GM12878 (cell line): ENCODE results near the gene RP2. TPM values are rescaled to one million over a fixed set of nuclear protein-coding genes. Genes with fewer than 3 reads are reported as not detected.
A peak's percentile ranks its signal among the peaks of the same experiment; 100 is the strongest.

Experiments used
- ASH2L ChIP-seq: fragments of 300-600, 200-600 bp; sonication (generic); IDR thresholded peaks from 2 replicates; pipeline ENCODE4 v1.6.1; 2017; ENCODE audit warnings: low read depth, mild to moderate bottlenecking, borderline replicate concordance
- BCL11A ChIP-seq: IDR thresholded peaks from 2 replicates; pipeline ENCODE4 v1.6.1; 2011; ENCODE audit warnings: low read depth, low read length
- CBX5 ChIP-seq: sonication (generic); IDR thresholded peaks from 2 replicates; pipeline ENCODE4 v1.6.1; 2016; ENCODE audit warnings: low read depth, moderate library complexity, mild to moderate bottlenecking, inconsistent platforms
- CHD2 ChIP-seq: IDR thresholded peaks from 2 replicates; pipeline ENCODE4 v1.6.1; 2011; ENCODE audit warnings: low read depth, low read length, improper control_type of control experiment, borderline replicate concordance
- EP300 ChIP-seq, 2 experiments: fragments of 150-350 bp in 1 of 2; IDR thresholded peaks; 2 replicates each; pipeline ENCODE4 v1.6.1; 2011 to 2012; ENCODE audit warnings: low read depth in 2 of 2, low read length in 2 of 2, borderline replicate concordance in 1 of 2, improper control_type of control experiment in 1 of 2, inconsistent platforms in 1 of 2; ENCODE audit not compliant: control insufficient read depth in 1 of 2
- ESRRA ChIP-seq: IDR thresholded peaks from 2 replicates; pipeline ENCODE4 v1.6.1; 2012; ENCODE audit warnings: mild to moderate bottlenecking, low read length, improper control_type of control experiment
- FOXK2 ChIP-seq: fragments of 450-650 bp; IDR thresholded peaks from 2 replicates; pipeline ENCODE4 v1.6.1; 2017; ENCODE audit warnings: mild to moderate bottlenecking, moderate library complexity
- HCFC1 ChIP-seq: fragments of 150-350 bp; IDR thresholded peaks from 2 replicates; pipeline ENCODE4 v1.6.1; 2014; ENCODE audit warnings: low read length
- IKZF1 ChIP-seq: fragments of 450-650 bp; conservative IDR thresholded peaks from 2 replicates; pipeline ENCODE4 v1.6.1; 2017; ENCODE audit warnings: antibody characterized with exemption, mild to moderate bottlenecking
- MEF2A ChIP-seq: IDR thresholded peaks from 2 replicates; pipeline ENCODE4 v1.6.1; 2011; ENCODE audit warnings: low read depth, mild to moderate bottlenecking, low read length, moderate library complexity; ENCODE audit not compliant: insufficient read depth
- NFIC ChIP-seq: IDR thresholded peaks from 2 replicates; pipeline ENCODE4 v1.6.1; 2012; ENCODE audit warnings: low read depth, mild to moderate bottlenecking, inconsistent platforms, low read length, moderate library complexity
- NR2C1 ChIP-seq: fragments of 450-650 bp; IDR thresholded peaks from 2 replicates; pipeline ENCODE4 v1.6.1; 2017; ENCODE audit warnings: antibody characterized with exemption, mild to moderate bottlenecking, moderate library complexity
- POU2F2 ChIP-seq: IDR thresholded peaks from 3 replicates; pipeline ENCODE4 v1.6.1; 2011; ENCODE audit warnings: low read depth, mild to moderate bottlenecking, low read length, borderline replicate concordance
- RFX5 ChIP-seq: IDR thresholded peaks from 2 replicates; pipeline ENCODE4 v1.6.1; 2011; ENCODE audit warnings: low read depth, low read length, improper control_type of control experiment
- SP1 ChIP-seq: IDR thresholded peaks from one replicate; pipeline ENCODE4 v1.6.1; 2011; ENCODE audit warnings: low read depth, low read length
- SREBF2 ChIP-seq: IDR thresholded peaks from 2 replicates; pipeline ENCODE4 v1.6.1; 2012; ENCODE audit warnings: mild to moderate bottlenecking, low read length
- ZNF384 ChIP-seq: IDR thresholded peaks from 2 replicates; pipeline ENCODE4 v1.6.1; 2012; ENCODE audit warnings: low read depth, mild to moderate bottlenecking, low read length, improper control_type of control experiment, borderline replicate concordance
- polyA plus RNA-seq, 11 experiments: library from polyadenylated mRNA; depleted of rRNA in 4 of 11; unstranded in 6 of 11; stranded (reverse) in 5 of 11; fragments of >200 nt; fragmentation: Nextera tagmentation in 4 of 11; fragmentation: Illumina TruSeq in 1 of 11; extraction: Ambion mirVana in 4 of 11; extraction: Trizol in 1 of 11; gene quantifications; 1 replicate in 1 of 11; 2 replicates in 10 of 11; pipeline versions ENCODE4 v1.2.1 to v1.2.3, GENCODE V29; 2011 to 2016; ENCODE audit warnings: inconsistent platforms in 2 of 11, missing spikeins in 2 of 11, low read depth in 1 of 11
- total RNA-seq, 4 experiments: library from RNA; depleted of rRNA in 3 of 4; stranded (reverse); fragments of >200 nt in 3 of 4; fragmentation: Illumina TruSeq in 1 of 4; extraction: Trizol in 1 of 4; gene quantifications; 2 replicates each; pipeline versions ENCODE4 v1.2.1 to v1.2.3, GENCODE V29; 2013 to 2021
- TF ChIP-seq, protein P1 (sequence below): IDR thresholded peaks from 2 replicates; pipeline ENCODE4 v1.6.1; 2011; ENCODE audit warnings: low read depth, mild to moderate bottlenecking, low read length, moderate library complexity, borderline replicate concordance; ENCODE audit errors: extremely low read depth
- TF ChIP-seq, protein P2 (sequence below): fragments of 450-650 bp; IDR thresholded peaks from 2 replicates; pipeline ENCODE4 v1.6.1; 2017; ENCODE audit warnings: mild to moderate bottlenecking, moderate library complexity
- TF ChIP-seq, protein P3 (sequence below): IDR thresholded peaks from 2 replicates; pipeline ENCODE4 v1.6.1; 2012; ENCODE audit warnings: low read depth, low read length, improper control_type of control experiment
- TF ChIP-seq, protein P4 (sequence below): IDR thresholded peaks from 2 replicates; pipeline ENCODE4 v1.6.1; 2011; ENCODE audit warnings: low read depth, low read length, improper control_type of control experiment, borderline replicate concordance
- TF ChIP-seq, protein P5 (sequence below): IDR thresholded peaks from 2 replicates; pipeline ENCODE4 v1.6.1; 2012; ENCODE audit warnings: low read length, inconsistent platforms

Gene RP2
- total and polyA plus RNA-seq, 10 of the 15 experiments (the other 5 are each of a cell fraction or from before 2014, with no cell fraction given): 3.5 to 11.0 (median 5.7) TPM

DNA sequence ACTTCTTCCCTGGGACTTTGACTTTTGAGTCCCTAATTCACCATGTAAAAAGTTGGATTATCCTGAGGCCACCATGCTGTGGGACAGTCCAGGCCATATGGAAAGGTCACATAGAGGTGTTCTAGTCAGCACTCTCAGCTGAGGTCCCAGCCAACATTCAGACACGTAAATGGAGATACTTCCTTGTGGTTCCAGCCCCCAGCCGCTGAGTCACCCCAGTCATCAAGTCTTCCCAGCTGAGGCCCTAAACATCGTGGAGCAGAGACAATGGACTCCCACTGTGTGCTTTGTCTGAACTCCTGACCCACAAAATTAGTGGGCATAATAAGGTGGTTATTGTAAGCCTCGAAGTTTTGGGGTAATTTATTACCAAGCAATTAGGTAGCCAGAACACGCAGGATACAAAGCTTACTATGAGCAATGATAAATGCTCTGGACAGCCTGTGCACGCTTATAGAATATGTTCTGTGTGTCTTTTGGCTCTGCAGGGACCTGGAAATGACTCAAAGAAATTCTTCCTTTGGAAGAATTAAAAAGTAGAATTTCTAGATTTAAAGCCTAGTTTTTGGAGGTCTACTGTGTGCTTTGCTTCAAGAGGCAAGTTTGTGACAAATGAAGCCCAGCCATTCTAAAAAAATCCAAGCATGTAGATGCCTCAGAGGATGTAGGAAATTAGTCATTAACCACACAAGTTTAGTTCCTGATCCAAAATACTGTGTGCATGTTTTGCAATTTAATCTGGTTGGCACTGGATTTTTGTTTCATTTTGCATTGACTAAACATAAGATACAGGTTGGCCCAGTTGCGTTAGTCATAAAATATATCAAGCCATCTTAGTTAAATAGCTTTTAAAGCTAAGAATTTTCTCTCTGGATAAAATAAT, 44.7 kb upstream of the RP2 start (continued):
- no peak for TF ChIP-seq HCFC1
- no peak for TF ChIP-seq ESRRA
- TF ChIP-seq, protein P1, sequence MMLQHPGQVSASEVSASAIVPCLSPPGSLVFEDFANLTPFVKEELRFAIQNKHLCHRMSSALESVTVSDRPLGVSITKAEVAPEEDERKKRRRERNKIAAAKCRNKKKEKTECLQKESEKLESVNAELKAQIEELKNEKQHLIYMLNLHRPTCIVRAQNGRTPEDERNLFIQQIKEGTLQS: no peak
- TF ChIP-seq POU2F2: no peak
- TF ChIP-seq SREBF2: no peak
- no peak for TF ChIP-seq CBX5
- no peak for TF ChIP-seq CHD2
- TF ChIP-seq IKZF1: peak; percentile 29; the same call in 1 of the 2 replicates
- no peak for TF ChIP-seq FOXK2
- TF ChIP-seq NFIC: peak; percentile 67
- TF ChIP-seq, protein P2, sequence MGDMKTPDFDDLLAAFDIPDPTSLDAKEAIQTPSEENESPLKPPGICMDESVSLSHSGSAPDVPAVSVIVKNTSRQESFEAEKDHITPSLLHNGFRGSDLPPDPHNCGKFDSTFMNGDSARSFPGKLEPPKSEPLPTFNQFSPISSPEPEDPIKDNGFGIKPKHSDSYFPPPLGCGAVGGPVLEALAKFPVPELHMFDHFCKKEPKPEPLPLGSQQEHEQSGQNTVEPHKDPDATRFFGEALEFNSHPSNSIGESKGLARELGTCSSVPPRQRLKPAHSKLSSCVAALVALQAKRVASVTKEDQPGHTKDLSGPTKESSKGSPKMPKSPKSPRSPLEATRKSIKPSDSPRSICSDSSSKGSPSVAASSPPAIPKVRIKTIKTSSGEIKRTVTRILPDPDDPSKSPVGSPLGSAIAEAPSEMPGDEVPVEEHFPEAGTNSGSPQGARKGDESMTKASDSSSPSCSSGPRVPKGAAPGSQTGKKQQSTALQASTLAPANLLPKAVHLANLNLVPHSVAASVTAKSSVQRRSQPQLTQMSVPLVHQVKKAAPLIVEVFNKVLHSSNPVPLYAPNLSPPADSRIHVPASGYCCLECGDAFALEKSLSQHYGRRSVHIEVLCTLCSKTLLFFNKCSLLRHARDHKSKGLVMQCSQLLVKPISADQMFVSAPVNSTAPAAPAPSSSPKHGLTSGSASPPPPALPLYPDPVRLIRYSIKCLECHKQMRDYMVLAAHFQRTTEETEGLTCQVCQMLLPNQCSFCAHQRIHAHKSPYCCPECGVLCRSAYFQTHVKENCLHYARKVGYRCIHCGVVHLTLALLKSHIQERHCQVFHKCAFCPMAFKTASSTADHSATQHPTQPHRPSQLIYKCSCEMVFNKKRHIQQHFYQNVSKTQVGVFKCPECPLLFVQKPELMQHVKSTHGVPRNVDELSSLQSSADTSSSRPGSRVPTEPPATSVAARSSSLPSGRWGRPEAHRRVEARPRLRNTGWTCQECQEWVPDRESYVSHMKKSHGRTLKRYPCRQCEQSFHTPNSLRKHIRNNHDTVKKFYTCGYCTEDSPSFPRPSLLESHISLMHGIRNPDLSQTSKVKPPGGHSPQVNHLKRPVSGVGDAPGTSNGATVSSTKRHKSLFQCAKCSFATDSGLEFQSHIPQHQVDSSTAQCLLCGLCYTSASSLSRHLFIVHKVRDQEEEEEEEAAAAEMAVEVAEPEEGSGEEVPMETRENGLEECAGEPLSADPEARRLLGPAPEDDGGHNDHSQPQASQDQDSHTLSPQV: no peak
- TF ChIP-seq ZNF384: no peak
- no peak for TF ChIP-seq RFX5
- TF ChIP-seq, protein P3, sequence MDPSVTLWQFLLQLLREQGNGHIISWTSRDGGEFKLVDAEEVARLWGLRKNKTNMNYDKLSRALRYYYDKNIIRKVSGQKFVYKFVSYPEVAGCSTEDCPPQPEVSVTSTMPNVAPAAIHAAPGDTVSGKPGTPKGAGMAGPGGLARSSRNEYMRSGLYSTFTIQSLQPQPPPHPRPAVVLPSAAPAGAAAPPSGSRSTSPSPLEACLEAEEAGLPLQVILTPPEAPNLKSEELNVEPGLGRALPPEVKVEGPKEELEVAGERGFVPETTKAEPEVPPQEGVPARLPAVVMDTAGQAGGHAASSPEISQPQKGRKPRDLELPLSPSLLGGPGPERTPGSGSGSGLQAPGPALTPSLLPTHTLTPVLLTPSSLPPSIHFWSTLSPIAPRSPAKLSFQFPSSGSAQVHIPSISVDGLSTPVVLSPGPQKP: no peak
- TF ChIP-seq ASH2L: no peak
- TF ChIP-seq, protein P4, sequence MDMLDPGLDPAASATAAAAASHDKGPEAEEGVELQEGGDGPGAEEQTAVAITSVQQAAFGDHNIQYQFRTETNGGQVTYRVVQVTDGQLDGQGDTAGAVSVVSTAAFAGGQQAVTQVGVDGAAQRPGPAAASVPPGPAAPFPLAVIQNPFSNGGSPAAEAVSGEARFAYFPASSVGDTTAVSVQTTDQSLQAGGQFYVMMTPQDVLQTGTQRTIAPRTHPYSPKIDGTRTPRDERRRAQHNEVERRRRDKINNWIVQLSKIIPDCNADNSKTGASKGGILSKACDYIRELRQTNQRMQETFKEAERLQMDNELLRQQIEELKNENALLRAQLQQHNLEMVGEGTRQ: no peak
- TF ChIP-seq MEF2A: 0 out of 2 replicates have a peak, but pooled peaks have one; percentile 21
- TF ChIP-seq SP1: no peak
- no peak for TF ChIP-seq NR2C1
- TF ChIP-seq, protein P5, sequence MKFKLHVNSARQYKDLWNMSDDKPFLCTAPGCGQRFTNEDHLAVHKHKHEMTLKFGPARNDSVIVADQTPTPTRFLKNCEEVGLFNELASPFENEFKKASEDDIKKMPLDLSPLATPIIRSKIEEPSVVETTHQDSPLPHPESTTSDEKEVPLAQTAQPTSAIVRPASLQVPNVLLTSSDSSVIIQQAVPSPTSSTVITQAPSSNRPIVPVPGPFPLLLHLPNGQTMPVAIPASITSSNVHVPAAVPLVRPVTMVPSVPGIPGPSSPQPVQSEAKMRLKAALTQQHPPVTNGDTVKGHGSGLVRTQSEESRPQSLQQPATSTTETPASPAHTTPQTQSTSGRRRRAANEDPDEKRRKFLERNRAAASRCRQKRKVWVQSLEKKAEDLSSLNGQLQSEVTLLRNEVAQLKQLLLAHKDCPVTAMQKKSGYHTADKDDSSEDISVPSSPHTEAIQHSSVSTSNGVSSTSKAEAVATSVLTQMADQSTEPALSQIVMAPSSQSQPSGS: peak; percentile 27; the same call in 1 of the 2 replicates
- 0 out of 4 replicates have a peak, but pooled peaks have one; percentile 7 to 26 for TF ChIP-seq EP300 (IDR thresholded peaks at IDR 0.05; ENCODE audit: borderline replicate concordance in 1 of 2, control insufficient read depth in 1 of 2, low read depth in 2 of 2, low read length in 2 of 2)
- TF ChIP-seq BCL11A: peak; percentile 35; the same call in 1 of the 2 replicates
